HL-60/S4 (cell line): Measurements from ENCODE around the gene ALDH3A2.

Source experiments
- in situ Hi-C: fragments of 300-500 bp; cut with MboI; formaldehyde crosslinking; loops from 2 replicates; pipeline ENCODE4 v1.14.3; 2022; ENCODE audit warnings: low sequenced_read_pairs

Gene ALDH3A2

DNA sequence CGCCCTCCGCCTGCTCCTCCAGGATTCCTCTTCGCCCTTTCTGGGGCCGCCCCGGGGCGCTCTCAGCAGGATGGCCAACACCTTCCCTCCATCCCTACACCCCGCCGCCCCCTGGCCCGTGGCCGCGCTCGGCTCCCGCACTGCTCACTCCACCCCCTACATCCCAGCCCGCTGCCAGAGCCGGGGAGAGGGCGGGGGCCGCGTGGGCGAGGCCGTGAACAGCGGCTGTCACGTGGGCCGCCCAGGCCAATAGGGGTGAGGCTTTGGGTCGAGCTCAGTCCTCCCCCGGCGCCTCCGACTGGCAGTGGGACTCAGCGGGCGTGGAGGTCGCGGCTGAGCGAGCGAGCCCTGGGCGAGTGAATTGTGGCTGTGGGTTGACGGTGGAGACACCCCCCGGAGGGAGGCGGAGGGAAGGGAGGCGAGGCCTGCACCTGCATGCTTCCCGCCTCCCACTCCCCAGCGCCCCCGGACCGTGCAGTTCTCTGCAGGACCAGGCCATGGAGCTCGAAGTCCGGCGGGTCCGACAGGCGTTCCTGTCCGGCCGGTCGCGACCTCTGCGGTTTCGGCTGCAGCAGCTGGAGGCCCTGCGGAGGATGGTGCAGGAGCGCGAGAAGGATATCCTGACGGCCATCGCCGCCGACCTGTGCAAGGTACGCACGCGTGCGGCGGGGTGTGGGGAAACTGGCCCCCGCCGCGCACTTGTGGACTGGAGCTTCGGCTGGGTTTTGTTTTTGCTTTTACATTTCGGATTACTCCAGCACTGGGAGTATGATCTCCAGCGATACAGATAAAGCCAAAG, at the start of gene ALDH3A2:
Gene ALDH3A2 (plus strand): TSS at position 277 of the 799 bp plus-strand sequence. CDS start 221 bp downstream, at position 498.
- in situ Hi-C loops, result no loop called here

GRCh38 chr17:19610311-19610710, 38.2 kb upstream of the ALDH3A2 start:
- in situ Hi-C loops, result no loop called here

- in situ Hi-C loops, result no loop called here
Observed at GRCh38 chr17:19610879-19611278, 37.7 kb upstream of the ALDH3A2 start.

DNA sequence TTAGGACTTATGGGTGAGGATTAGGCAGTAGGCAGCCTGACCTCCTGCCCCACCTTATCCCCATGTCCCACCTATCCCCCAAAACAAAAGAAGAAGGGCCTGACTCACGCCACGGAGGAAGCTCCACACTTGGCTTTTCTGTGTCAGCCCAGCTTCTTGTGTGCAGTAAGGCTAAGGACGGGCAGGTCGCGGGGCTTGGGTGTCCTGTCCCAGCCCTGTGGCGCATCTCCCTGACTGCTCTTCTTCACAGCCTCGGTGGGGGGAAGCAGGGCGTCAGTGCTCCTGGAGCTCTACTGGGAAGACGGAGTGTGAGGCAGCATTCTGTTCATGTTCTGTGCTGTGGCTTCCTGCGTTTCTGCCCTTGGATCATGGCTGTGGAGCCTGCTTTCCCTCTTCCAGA, 34.6 kb upstream of the ALDH3A2 start:
- in situ Hi-C loops, result no loop called here

DNA sequence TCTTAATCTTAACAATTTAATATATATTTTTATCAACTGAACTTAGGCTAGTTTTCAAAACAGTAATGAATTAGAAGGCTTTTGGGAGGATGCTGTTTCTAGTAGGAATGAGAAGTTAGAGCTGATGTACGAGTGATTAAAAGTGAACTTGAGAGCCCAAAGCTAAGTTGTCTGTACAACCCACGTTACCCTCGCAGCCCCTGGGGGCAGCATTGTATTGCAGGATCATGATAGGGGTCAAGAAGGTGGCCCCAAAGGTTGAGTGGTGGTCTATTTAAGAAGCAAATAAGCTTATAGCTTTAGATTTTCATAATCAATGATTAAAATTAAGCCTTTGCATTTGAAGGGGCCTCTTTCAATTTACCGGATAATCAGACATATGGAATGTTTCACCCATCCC, 33.7 kb upstream of the ALDH3A2 start:
- in situ Hi-C loops, result no loop called here

GRCh38 chr17:19618015-19618414, 30.5 kb upstream of the ALDH3A2 start:
- in situ Hi-C loops, result no loop called here

GRCh38 chr17:19619705-19620325, 28.7 kb upstream of the ALDH3A2 start:
- in situ Hi-C loops, result no loop called here

DNA sequence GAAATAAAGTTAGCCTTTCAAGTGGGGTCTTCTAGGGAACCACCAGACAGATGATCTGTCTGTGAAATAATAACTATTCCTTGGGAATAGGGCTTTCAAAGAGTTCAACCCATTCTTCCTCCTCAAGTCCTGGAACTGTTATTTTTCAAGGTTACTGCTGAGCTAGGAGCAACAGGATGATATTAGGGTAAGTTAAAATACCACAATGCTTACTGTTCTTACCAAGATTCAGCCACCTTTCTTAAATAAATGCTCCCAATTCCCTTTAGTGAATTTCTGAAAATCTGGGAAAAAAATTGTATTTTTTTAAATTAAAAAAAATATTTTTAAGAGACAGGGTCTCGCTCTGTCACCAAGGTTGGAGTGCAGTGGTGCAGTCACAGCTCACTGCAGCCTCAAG, 26.9 kb upstream of the ALDH3A2 start:
- in situ Hi-C loops, result no loop called here

- in situ Hi-C loops, result no loop called here
Observed at GRCh38 chr17:19626079-19626478, 22.5 kb upstream of the ALDH3A2 start.

- in situ Hi-C loops, result no loop called here
Observed at GRCh38 chr17:19629449-19629848, 19.1 kb upstream of the ALDH3A2 start.

- in situ Hi-C loops, result no loop called here
Observed at GRCh38 chr17:19630035-19630434, 18.5 kb upstream of the ALDH3A2 start.

GRCh38 chr17:19630661-19631060, 17.9 kb upstream of the ALDH3A2 start:
- in situ Hi-C loops, result no loop called here

DNA sequence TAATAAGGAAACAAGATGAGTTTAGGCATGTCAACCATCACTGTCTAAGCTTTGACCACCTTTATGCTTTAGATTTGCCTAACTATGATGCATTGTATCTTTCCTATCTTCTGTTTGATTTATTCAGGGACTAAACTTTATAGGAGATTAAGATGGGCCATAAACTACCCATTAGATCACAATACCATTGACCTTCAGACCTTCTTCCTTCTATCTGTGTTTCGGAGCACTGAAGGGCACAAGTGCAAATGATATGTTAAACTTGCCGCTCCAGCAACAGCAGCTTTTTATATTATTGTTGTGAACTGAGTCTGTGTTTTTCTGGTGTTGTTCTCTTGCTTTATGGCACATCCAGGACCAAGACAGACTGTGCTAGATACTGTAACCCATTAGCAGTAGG, 16.6 kb upstream of the ALDH3A2 start:
- in situ Hi-C loops, result no loop called here

DNA sequence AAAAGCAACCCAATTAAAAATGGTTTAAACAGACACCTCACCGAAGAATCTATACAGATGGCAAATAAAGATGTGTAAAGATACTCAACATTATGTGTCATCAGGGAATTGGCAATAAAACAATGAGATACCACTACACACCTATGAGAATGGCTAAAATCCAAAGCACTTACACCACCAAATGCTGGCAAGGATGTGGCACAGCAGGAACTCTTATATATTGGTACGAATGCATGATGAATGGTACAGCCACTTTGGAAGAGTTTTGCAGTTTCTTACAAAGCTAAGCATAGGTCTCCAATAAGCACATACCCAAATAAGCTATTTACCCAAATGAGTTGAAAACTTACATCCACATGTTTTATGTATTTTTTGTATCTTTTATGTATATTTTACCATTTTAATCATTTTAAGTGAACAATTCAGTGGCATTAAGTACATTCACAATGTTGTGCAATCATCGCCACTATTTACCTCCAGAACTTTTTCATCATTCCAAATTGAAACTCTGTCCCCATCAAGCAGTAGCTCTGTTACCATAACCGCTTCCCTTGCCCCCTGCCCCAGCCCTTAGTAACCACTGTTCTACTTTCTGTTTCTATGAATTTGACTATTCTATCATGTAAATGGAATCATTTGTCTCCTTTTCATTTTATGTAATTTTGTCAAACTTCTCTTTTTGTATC, 6.7 kb upstream of the ALDH3A2 start:
- in situ Hi-C loops, result no loop called here

DNA sequence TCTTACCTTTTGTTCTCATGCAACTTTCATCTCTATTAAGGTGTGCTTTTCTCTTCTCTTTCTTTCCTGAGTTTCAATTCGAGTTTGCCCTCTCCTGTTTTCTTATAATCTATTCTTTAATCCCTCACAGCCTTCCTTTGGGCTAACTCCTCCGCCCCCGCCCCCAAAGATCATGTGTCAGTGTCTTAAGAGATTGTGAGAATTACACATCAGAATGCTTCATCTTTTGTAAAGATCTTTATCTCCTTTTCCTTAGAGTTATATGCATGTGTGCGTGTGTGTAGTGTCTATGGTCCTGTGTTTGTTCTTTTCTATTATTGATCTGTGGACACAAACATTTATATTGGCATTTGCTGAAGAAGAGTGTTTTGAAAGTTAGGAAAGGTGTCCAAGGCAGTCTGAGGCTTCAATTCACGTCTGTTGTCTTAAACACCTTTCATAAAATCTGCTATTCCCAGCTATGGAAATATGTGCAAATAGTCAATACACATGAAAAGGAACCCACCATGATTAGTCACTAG, 6.1 kb upstream of the ALDH3A2 start:
- in situ Hi-C loops, result no loop called here

GRCh38 chr17:19644493-19645210, 3.9 kb upstream of the ALDH3A2 start:
- in situ Hi-C loops, result no loop called here

DNA sequence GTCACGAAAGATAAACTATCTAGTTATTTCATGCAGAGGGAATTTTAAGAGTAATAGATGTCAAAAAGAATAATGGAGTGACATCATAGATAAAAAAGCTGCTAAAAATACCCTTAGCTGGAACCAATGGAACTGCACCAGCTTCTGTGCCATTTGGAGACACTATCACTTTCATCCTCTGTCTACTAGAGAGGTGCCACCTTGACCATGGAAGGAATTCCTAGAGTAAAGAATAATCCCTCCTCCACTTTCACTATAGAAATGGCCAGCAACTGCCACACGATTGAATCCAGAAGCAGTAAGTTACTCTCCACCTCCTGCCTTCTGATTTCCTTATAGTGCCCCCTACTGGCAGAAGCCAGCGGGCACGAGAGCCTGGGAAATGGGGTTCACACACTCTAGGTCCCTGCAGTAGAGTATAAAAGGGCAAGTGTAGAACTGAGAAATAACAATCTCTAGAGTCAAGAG, 2.8 kb upstream of the ALDH3A2 start:
- in situ Hi-C loops, result no loop called here

- in situ Hi-C loops, result no loop called here
Observed at GRCh38 chr17:19646788-19647696, 1.5 kb upstream of the ALDH3A2 start.

DNA sequence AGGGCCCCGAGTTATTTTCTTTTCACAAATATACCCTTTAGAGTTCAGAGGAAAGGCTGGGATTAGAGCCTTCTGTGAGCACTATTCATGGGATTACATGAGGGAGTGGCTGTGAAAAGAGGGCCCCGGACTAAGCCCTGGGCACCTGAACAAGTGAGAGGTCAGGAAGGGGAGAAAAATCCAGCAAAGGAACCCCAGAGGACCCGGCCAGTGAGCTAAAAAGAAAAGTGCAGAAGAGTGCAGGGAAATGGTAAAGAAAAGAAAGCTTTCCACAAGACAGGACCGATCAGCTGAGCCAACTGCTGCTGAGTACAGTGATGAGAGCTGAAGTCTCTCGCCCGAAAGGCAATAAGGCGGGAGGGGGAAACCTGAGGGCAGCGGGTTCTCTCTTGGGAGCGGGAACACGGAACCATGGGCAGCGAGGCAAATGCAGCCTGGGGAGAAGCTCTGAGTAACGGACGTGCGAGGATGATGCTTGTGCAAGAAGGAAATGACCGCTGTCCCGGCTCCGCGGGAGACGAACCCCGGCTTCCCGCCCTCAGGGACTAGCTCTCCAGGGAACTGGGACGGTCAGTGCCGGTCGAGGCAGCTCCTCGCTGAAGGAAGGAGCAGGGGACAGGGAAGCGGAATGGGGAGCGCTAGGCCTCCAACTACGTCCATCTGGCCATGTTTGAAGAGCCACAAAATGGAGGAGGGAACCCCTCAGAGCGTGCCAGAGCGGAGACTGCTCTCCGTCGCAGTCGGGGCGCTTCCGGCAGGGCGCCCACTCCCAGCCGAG, 665 bp upstream of the ALDH3A2 start:
- in situ Hi-C loops, result no loop called here
